ENCODE results near the gene SBSN.

Gene SBSN

GRCh38 chr19:35554076-35554475 lies 26.0 kb upstream of the SBSN start:
- DNase-seq: no peak

- DNase-seq: no peak
Observed at GRCh38 chr19:35553385-35554000, 25.4 kb upstream of the SBSN start.

GRCh38 chr19:35552534-35553384 lies 24.6 kb upstream of the SBSN start:
- no peak for DNase-seq

GRCh38 chr19:35551091-35551810 lies 23.1 kb upstream of the SBSN start:
- no peak for DNase-seq

- DNase-seq: no peak
Observed at GRCh38 chr19:35549879-35550523, 21.9 kb upstream of the SBSN start.

GRCh38 chr19:35549174-35549788 lies 21.2 kb upstream of the SBSN start:
- DNase-seq: peak; percentile 55

GRCh38 chr19:35546532-35546931 lies 18.4 kb upstream of the SBSN start:
- no peak for DNase-seq

- DNase-seq: peak; percentile 29
Observed at GRCh38 chr19:35545855-35546381, 17.8 kb upstream of the SBSN start.

GRCh38 chr19:35545001-35545854 lies 17.1 kb upstream of the SBSN start, which contains the start of gene TMEM147:
TSS of gene TMEM147 (plus strand) at chr19:35545626. CDS start at chr19:35545740, 114 bp downstream.
- DNase-seq: peak; percentile 86

GRCh38 chr19:35544110-35544802 lies 16.1 kb upstream of the SBSN start:
- no peak for DNase-seq

GRCh38 chr19:35543280-35544109 lies 15.4 kb upstream of the SBSN start:
- no peak for DNase-seq

- DNase-seq: no peak
Observed at GRCh38 chr19:35542209-35542608, 14.1 kb upstream of the SBSN start.

- DNase-seq: no peak
Observed at GRCh38 chr19:35540356-35540927, 12.3 kb upstream of the SBSN start.

- DNase-seq: no peak
Observed at GRCh38 chr19:35539850-35540249, 11.7 kb upstream of the SBSN start.

GRCh38 chr19:35539314-35539713 lies 11.2 kb upstream of the SBSN start:
- DNase-seq: no peak

GRCh38 chr19:35534803-35535480 lies 6.8 kb upstream of the SBSN start:
- no peak for DNase-seq

GRCh38 chr19:35533822-35534392 lies 5.8 kb upstream of the SBSN start:
- peak; percentile 77 for DNase-seq

GRCh38 chr19:35533201-35533821 lies 5.2 kb upstream of the SBSN start, which contains the start of gene GAPDHS:
TSS of gene GAPDHS (plus strand) at chr19:35533456. CDS start at chr19:35533528, 72 bp downstream.
- no peak for DNase-seq

All from MV-4-11 (cell line).